MM.1S (cell line): Measurements from ENCODE around the gene UBE2F.

ENCODE experiments used
- DNase-seq: peaks from one replicate; pipeline ENCODE4 v3.0.0-alpha.2; 2015
- H2AFZ ChIP-seq: fragments of 300-600 bp; sonication (generic); 2 replicates; pipeline ENCODE4 v1.6.0; 2016; ENCODE audit warnings: antibody characterized with exemption, low read length
- H3F3A ChIP-seq: fragments of 300-600 bp; sonication (generic); 2 replicates; pipeline ENCODE4 v1.6.1; 2016; ENCODE audit warnings: mild to moderate bottlenecking, antibody characterized with exemption, low read length, moderate library complexity, mixed read lengths; ENCODE audit not compliant: insufficient read depth
- H3K27ac ChIP-seq: fragments of 300-600 bp; sonication (generic); 2 replicates; pipeline ENCODE4 v1.5.1; 2016; ENCODE audit warnings: mild to moderate bottlenecking, low read length
- H3K27me3 ChIP-seq: fragments of 300-600 bp; sonication (generic); replicated peaks from 2 replicates; pipeline ENCODE4 v1.6.0; 2016; ENCODE audit warnings: low read length; ENCODE audit not compliant: insufficient read depth
- H3K36me3 ChIP-seq: fragments of 300-600 bp; sonication (generic); replicated peaks from 2 replicates; pipeline ENCODE4 v1.6.1; 2016; ENCODE audit warnings: mild to moderate bottlenecking, low read length, mixed read lengths; ENCODE audit not compliant: insufficient read depth
- H3K4me1 ChIP-seq: fragments of 300-600 bp; sonication (generic); 2 replicates; pipeline ENCODE4 v1.6.1; 2016; ENCODE audit warnings: low read length, mixed read lengths
- H3K4me2 ChIP-seq: fragments of 300-600 bp; sonication (generic); 2 replicates; pipeline ENCODE4 v1.6.0; 2016; ENCODE audit warnings: low read depth, low read length
- H3K4me3 ChIP-seq: fragments of 300-600 bp; sonication (generic); 2 replicates; pipeline ENCODE4 v1.5.1; 2016; ENCODE audit warnings: low read length, mixed read lengths
- H3K79me2 ChIP-seq: fragments of 300-600 bp; sonication (generic); 2 replicates; pipeline ENCODE4 v1.6.1; 2016; ENCODE audit warnings: mixed run types, low read length, mixed read lengths
- H3K9ac ChIP-seq: fragments of 300-600 bp; sonication (generic); 2 replicates; pipeline ENCODE4 v1.6.1; 2016; ENCODE audit warnings: low read length, mixed read lengths
- H3K9me2 ChIP-seq: fragments of 300-600 bp; sonication (generic); replicated peaks from 2 replicates; pipeline ENCODE4 v1.6.1; 2016; ENCODE audit warnings: mild to moderate bottlenecking, low read length, mixed read lengths; ENCODE audit not compliant: insufficient read depth
- H3K9me3 ChIP-seq: fragments of 300-600 bp; sonication (generic); replicated peaks from 2 replicates; pipeline ENCODE4 v1.6.1; 2016; ENCODE audit warnings: mild to moderate bottlenecking, low read length, mixed read lengths; ENCODE audit not compliant: insufficient read depth
- H4K20me1 ChIP-seq: fragments of 300-600 bp; sonication (generic); 2 replicates; pipeline ENCODE4 v1.6.1; 2016; ENCODE audit warnings: mild to moderate bottlenecking, low read length, moderate library complexity, mixed read lengths; ENCODE audit not compliant: insufficient read depth
- EZH2 ChIP-seq: fragments of 300-600 bp; sonication (generic); optimal IDR thresholded peaks from 2 replicates; pipeline ENCODE3; 2017; ENCODE audit warnings: low read depth, mild to moderate bottlenecking, antibody characterized with exemption, low read length, mixed read lengths
- EZH2phosphoT487 ChIP-seq: fragments of 300-600 bp; sonication (generic); IDR thresholded peaks from 2 replicates; pipeline ENCODE4 v1.6.1; 2018; ENCODE audit warnings: antibody characterized with exemption, low read length
- TF ChIP-seq, protein P1 (sequence below): fragments of 300-600 bp; sonication (generic); IDR thresholded peaks from 2 replicates; pipeline ENCODE4 v1.5.1; 2016; ENCODE audit warnings: antibody characterized with exemption, low read length, mixed read lengths

UBE2F gene

DNA sequence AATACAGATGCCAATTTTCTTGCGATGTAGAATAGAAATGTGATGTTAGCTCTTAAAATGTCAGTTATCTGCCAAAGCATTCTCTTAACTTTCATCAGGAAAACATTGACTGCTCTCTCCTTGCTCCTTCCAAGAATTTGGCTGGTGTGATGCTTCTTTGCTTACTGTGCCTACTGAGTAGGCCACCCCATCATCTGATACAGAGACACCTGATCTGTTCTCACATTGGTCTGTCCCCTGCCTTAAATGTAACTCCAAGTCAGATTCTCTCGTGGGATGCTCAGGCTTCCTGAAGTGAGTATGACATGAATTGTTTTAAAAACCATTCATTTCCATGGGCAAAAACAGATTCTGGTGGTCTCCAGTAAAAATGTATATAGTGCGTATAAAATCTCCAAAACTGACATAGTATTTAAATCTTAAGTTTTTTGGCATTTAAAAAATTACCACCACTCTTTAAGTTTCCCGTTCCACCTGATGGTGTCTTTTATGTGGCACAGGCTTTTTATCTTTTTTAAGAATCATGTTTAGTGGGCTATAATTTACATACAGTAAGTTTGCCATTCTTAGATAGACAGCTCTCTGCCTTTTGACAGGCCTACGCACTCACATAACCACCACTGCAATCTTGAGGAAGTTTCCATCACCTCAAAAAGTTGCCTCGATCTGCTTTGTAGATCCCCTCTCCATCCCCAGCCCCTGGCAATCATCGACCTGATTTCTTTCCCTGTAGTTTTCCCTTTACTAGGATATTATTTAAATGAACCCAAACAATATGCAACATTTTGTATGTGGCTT lies 36.6 kb downstream of the UBE2F start:
- DNase-seq = no peak
- H2AFZ ChIP-seq = no peak overlapping the region

DNA sequence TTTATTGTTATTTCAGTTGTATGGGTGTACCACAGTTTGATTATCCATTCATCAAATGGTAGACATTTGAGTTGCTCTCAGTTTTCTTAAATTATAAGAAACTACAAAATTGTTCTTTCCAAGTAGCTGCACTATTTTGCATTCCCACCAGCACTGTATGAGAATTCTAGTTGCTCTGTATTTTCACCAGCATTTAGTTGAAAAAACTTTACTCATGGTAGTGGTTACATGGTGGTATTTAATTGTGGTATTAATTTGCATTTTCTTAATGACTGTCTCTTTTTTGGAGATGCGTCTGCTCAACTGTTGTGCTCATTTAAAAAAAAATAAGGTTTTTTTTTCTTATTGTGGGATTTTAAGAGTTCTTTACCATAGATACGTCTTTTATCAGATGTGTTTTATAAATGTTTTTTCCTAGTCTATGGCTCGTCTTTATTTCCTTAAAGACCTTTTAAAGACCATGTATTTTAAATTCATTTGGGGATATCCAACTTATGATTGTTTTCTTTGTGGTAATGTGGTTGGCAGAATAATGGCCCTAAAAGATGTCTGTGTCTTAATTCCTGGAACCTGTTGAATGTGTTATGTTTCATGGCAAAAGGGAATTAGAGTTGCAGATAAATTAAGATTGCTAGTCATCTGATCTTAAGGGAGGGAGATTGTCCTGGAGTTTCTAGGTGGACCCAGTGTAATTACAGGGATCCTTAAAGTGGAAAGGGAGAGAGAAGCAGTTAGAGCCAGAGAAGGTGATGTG lies 37.4 kb downstream of the UBE2F start:
- no peak for TF ChIP-seq EZH2
- TF ChIP-seq, protein P1, sequence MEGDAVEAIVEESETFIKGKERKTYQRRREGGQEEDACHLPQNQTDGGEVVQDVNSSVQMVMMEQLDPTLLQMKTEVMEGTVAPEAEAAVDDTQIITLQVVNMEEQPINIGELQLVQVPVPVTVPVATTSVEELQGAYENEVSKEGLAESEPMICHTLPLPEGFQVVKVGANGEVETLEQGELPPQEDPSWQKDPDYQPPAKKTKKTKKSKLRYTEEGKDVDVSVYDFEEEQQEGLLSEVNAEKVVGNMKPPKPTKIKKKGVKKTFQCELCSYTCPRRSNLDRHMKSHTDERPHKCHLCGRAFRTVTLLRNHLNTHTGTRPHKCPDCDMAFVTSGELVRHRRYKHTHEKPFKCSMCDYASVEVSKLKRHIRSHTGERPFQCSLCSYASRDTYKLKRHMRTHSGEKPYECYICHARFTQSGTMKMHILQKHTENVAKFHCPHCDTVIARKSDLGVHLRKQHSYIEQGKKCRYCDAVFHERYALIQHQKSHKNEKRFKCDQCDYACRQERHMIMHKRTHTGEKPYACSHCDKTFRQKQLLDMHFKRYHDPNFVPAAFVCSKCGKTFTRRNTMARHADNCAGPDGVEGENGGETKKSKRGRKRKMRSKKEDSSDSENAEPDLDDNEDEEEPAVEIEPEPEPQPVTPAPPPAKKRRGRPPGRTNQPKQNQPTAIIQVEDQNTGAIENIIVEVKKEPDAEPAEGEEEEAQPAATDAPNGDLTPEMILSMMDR = no peak
- TF ChIP-seq EZH2phosphoT487 = no peak
- Histone ChIP-seq H3F3A (no peaks in the 10 kb centered on the region), H3K9me2 (no peaks in the 10 kb centered on the region), H3K4me1 (no peaks in the 10 kb centered on the region), H3K9me3 (no peaks in the 10 kb centered on the region), H3K27me3 (no peaks in the 10 kb centered on the region), H3K36me3 (no peaks in the 10 kb centered on the region), H4K20me1 (no peaks in the 10 kb centered on the region), H3K4me3 (no peak overlapping the region), H3K4me2 (no peak overlapping the region), H3K27ac (no peak overlapping the region), H3K79me2 (no peaks in the 10 kb centered on the region), H3K9ac (no peak overlapping the region), H2AFZ (no peak overlapping the region)
- no peak for DNase-seq

More for the DNA sequence above, 36.6 kb downstream of the UBE2F start:
- Histone ChIP-seq H3K9ac (no peak overlapping the region), H3K9me2 (no peaks in the 10 kb centered on the region), H3F3A (no peaks in the 10 kb centered on the region), H3K79me2 (no peaks in the 10 kb centered on the region), H3K4me1 (no peaks in the 10 kb centered on the region), H3K4me3 (no peak overlapping the region), H3K9me3 (no peaks in the 10 kb centered on the region), H4K20me1 (no peaks in the 10 kb centered on the region), H3K27ac (no peak overlapping the region), H3K27me3 (no peaks in the 10 kb centered on the region), H3K36me3 (no peaks in the 10 kb centered on the region), H3K4me2 (no peak overlapping the region)
- TF ChIP-seq, protein P1 = no peak
- TF ChIP-seq EZH2phosphoT487 (no peak), EZH2 (no peak)

DNA sequence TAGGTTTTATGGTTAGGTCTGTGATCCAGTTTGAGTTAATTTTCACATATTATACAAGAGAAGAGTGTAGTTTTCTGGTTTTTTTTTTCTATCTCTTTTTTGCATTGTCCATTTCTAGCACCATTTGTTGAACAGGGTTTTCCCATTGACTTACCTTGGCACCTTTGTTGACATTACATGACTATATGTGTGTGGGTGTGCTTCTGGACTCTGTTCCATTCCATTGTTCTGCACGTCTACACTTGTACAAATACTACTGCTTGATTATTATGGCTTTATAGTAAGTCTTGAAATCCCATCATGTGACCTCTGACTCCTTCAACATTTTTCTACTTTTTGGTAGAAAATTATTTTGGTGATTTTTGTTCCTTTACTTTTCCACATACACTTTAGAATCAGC lies 38.7 kb downstream of the UBE2F start:
- TF ChIP-seq, protein P1 = no peak
- Histone ChIP-seq H2AFZ (no peak overlapping the region), H3K9ac (no peak overlapping the region), H3K4me3 (no peak overlapping the region), H4K20me1 (no peaks in the 10 kb centered on the region), H3K9me3 (no peaks in the 10 kb centered on the region), H3K36me3 (no peaks in the 10 kb centered on the region), H3K4me2 (no peak overlapping the region), H3K9me2 (no peaks in the 10 kb centered on the region), H3K27ac (no peak overlapping the region), H3F3A (no peaks in the 10 kb centered on the region), H3K4me1 (no peaks in the 10 kb centered on the region), H3K79me2 (0 out of 2 replicates have a peak, but pooled peaks cover 3% of the 10 kb centered on the region), H3K27me3 (no peaks in the 10 kb centered on the region)
- DNase-seq = no peak
